ENCODE results near the gene C12orf43.

C12orf43 gene

DNA sequence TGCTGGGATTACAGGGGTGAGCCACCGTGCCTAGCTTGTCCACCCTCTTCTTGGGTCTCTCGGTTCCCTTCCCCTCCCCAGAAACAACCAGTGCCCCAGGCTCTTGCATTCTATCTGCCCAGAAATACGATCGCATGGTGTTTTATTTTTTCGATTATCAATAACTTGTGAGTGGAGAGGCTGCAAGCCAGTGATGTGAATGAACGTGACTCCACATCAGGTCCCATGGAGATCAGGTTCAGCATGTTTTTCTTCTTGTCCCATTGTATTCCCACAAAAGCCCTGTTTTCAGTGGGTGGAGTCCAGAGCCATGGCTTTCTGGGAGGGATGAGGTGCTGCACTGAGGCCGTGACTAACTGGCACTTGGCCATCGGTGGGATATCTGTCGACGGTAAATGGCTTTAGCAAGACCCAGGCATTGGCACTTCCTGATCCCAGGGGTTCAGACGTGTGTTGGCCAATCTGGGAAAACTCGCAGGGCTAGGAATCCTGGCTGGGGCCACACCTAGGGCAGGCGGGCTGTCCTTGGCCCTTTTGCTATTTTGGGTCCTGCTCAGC lies 50.7 kb downstream of the C12orf43 start:
- no peak for TF ChIP-seq POLR2A (IDR thresholded peaks at IDR 0.05; ENCODE audit: low read length)
- no peak for TF ChIP-seq GATA1 (IDR thresholded peaks at IDR 0.05; ENCODE audit: low read depth, low read length)
- DNase-seq, result no peak

DNA sequence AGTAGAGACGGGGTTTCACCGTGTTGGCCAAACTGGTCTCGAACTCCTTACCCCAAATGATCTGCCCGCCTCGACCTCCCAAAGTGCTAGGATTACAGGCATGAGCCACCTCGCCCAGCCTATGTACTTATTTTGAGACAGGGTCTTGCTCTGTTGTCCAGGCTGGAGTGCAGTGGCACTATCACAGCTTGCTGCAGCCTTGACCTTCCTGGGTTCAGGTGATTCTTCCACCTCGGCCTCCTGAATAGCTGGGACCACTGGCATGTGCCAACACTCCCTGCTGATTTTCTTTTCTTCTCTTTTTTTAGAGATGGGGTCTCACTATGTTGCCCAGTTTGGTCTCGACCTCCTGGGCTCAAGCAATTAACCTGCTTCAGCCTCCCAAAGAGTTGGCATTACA lies 52.0 kb downstream of the C12orf43 start:
- TF ChIP-seq POLR2A (IDR thresholded peaks at IDR 0.05; ENCODE audit: low read length), result no peak
- TF ChIP-seq GATA1 (IDR thresholded peaks at IDR 0.05; ENCODE audit: low read depth, low read length), result no peak
- no peak for DNase-seq

DNA sequence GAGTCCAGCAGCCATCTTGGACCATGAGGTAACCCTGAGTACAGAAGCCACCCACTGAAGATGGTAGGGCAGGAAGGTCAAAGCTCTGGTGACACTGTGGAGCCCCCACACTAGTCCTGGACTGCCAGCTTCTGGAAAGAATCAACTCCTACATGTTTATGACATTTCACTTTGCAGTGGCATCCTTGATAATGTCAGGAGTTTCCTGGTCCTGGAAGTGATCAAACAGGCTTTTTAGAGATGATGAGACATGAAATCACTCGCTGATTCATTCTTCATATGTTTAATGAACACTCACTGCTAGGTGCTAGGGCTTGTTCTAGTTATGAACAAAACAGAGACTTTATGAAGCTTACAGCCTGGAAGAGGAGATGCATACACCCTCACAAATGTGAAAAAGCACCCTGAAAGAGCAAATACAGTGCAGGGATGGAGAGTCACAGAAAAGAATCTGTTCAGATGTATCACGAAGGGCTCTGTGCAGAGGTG lies 53.7 kb downstream of the C12orf43 start:
- no peak for DNase-seq
- TF ChIP-seq POLR2A (IDR thresholded peaks at IDR 0.05; ENCODE audit: low read length), result no peak
- no peak for TF ChIP-seq GATA1 (IDR thresholded peaks at IDR 0.05; ENCODE audit: low read depth, low read length)

DNA sequence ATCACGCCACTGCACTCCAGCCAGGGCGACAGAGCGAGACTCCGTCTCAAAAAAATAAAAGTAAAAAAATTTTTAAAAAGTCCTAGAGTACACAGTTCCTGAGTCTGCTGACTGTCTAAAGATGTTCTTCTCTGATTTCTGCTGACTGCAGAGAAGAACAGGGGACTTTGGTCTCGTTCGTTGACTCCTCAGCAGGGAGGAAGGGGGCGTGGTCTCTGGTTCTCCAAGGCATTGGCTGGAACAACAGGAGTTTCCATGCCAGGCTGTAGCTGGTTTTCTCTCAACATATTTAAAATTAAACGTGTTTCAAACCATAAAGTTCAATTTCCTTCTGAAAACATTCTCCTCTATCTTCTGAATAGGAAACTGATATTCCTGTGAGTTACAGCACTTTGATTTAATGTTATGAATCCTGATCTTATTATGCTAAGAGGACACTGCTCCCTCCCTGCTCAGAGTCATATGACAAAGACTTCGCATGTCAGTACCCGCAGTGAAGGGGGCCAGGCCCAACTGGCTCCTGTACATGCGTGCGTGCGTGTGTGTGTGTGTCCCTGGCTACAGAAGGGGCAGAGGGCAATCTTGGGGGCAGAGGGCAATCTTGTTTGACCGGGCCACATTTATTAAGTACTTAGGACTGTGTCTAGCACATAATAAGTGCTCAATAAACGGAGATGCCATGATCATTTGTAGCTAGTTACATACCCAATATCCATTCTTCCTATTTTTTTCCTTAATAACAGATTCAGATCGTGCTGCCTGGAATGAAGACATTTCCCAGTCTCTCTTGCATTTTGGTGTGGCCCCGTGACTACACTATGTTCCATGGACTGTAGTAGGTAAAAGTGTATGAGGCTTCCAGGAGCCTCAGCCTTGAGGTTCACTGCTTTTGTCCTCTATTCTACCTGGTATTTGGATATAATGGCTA lies 54.4 kb downstream of the C12orf43 start:
- TF ChIP-seq POLR2A (IDR thresholded peaks at IDR 0.05; ENCODE audit: low read length), result no peak
- TF ChIP-seq GATA1 (IDR thresholded peaks at IDR 0.05; ENCODE audit: low read depth, low read length), result no peak
- DNase-seq, result no peak

DNA sequence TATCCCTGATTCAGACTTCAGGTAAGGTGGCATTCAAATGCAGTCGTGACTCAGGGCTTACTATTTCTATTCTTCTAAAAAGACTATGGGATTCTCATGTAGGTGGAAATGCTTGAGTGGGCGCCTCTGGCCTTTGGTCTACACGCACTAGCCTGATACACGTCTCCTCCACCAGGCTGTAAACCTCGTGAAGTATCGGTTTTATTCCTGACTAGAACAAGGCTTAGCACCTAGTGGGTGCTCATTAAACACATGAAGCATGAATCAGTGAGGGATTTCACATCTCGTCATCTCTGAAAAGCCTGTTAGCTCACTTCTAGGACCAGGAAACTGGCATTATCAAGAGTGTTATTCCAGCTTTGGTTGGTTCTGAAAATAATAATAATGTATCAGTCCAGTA lies 55.6 kb downstream of the C12orf43 start:
- TF ChIP-seq GATA1 (IDR thresholded peaks at IDR 0.05; ENCODE audit: low read depth, low read length), result no peak
- TF ChIP-seq POLR2A (IDR thresholded peaks at IDR 0.05; ENCODE audit: low read length), result no peak
- DNase-seq, result no peak

DNA sequence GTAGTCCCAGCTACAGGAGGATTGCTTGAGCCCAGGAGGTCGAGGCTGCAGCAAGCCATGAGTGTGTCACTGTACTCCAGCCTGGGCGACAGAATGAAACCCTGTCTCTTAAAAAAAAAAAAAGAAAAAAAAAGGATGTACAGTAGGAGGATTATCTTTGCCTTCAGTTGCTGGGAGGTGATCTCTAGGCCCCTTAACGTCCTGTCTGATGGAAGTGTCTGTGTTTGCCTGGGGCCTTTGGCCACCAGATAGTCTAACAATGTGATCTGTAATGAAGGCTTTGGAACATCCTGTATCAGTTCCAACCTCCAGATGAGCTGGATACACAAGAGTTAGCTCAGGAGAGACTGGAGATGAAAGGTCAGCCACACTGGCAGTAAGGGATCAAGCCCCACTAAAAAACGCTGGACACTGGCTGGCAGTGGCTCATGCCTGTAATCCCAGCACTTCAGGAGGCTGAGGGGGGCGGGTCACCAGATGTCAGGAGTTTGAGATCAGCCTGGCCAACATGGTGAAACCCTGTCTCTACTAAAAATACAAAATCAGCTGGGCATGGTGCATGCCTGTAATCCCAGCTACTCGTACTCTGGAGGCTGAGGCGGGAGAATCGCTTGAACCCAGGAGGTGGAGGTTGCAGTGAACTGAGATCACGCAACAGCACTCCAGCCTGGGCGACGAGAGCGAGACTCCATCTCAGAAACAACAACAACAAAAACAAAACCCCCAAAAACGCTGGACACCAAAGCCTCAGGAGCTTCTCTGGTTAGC lies 57.0 kb downstream of the C12orf43 start:
- TF ChIP-seq POLR2A (IDR thresholded peaks at IDR 0.05; ENCODE audit: low read length) (peak; percentile 1), GATA1 (IDR thresholded peaks at IDR 0.05; ENCODE audit: low read depth, low read length) (no peak)
- peak in 1 of 2 experiments; percentile 59 for DNase-seq

DNA sequence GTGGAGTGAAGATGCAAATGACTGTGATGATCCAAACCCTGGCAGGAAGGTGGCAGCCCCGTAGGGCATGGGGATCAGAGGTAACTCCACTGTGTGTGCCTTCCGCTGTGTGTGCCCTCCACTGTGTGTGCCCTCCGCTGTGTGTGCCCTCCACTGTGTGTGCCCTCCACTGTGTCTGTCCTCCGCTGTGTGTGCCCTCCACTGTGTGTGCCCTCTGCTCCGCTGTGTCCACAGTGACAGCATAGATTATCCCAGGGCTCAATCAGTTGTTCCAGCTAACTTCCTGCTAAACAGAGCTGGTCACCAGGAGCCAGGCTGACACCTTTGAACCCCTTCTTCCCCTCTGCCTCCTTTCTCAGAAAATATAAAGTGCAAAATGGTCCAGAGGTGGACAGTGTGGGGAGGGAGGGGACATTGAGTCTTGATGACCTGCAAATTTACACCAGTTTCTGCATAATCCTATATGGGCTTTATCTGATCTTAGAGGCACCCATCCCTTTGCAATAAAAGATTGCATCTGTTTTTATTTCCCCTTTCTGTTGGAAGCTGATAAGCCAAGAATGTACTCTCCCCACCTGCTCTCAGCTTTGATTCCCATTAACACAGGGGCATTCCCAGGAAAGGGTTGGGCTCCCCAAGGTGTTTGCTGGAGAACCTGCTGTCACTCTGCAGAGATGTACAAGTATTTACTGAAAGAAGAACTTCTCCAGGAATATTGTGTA lies 59.5 kb downstream of the C12orf43 start:
- DNase-seq, result peak in 1 of 2 experiments; percentile 16
- TF ChIP-seq POLR2A (IDR thresholded peaks at IDR 0.05; ENCODE audit: low read length), result no peak

DNA sequence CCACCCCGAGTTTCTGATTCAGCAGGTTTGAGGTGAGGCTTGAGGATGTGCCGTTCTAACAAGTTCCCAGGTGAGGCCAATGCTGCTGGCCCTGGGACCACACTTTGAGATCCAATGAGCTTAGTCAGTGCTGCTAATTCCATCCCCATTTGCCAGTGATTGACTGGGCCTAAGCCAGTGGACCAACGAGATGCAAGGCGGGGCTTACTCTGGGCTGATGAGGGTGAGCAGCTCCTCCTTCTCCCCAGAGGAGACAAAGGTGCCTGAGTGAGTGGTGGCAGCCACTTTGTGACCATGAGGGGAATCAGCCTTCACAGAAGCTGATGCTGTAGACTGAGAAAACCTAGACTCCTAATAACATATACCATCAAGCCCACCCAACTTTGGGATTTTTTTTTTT lies 61.1 kb downstream of the C12orf43 start:
- TF ChIP-seq POLR2A (IDR thresholded peaks at IDR 0.05; ENCODE audit: low read length) (no peak), GATA1 (IDR thresholded peaks at IDR 0.05; ENCODE audit: low read depth, low read length) (no peak)
- no peak for DNase-seq

DNA sequence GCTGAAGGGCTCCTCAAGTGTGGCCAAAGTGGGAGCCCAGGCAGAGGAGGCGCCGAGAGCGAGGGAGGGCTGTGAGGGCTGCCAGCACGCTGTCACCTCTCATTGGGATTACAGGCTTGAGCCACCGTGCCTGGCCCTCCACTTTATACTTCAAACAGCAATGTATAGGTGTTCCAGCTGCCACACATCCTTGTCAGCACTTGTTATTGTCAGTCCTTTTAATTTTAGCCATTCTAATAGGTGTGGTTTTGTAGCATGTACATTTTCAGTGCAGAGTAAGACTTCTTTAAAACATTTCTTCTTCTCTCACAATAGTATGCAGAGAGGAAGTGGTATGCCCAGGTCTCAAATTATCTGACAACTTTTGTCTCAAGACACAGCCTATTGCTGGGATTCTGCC lies 65.5 kb downstream of the C12orf43 start:
- TF ChIP-seq POLR2A (IDR thresholded peaks at IDR 0.05; ENCODE audit: low read length) (no peak), GATA1 (IDR thresholded peaks at IDR 0.05; ENCODE audit: low read depth, low read length) (no peak)

More for the DNA sequence above, 65.5 kb downstream of the C12orf43 start:
- no peak for DNase-seq

All from erythroblast (primary cell).